Pancreas (tissue), 10 donors: ENCODE results near the gene ANK2. TPM values are rescaled to one million over a fixed set of nuclear protein-coding genes. Genes with fewer than 3 reads are reported as not detected.
A peak's percentile ranks its signal among the peaks of the same experiment; 100 is the strongest.

Experiments used
- ATAC-seq, 4 donors: fragments of 200-7000 bp; cut with Tn5 transposase; one replicate each; pipeline versions ENCODE4 v1.8.0 to v1.9.1; 2020; ENCODE audit warnings: mild to moderate bottlenecking in 4 of 4, moderate library complexity in 4 of 4
- DNase-seq, 6 donors: peaks; one replicate each; pipeline ENCODE4 v3.0.0-alpha.2; 2020
- FAIRE-seq: peaks from 2 replicates; lab custom pipeline; 2012; peaks lifted over from hg19 to GRCh38; lab: Jason Lieb, UNC
- H3K27ac ChIP-seq, 4 donors: fragments of 200-600 bp; sonication (generic); 1 replicate in 3 of 4; 2 replicates in 1 of 4; pipeline versions ENCODE4 v1.5.0 to v1.8.0; 2020
- H3K27me3 ChIP-seq, 4 donors: fragments of 200-600 bp; one replicate each; pipeline ENCODE4 v1.8.0; 2021
- H3K36me3 ChIP-seq, 3 donors: fragments of 200-600 bp; sonication (generic) in 1 of 3; one replicate each; pipeline versions ENCODE4 v1.5.0 to v1.8.0; 2020 to 2021
- H3K4me1 ChIP-seq, 3 donors: fragments of 200-600 bp; one replicate each; pipeline ENCODE4 v1.8.0; 2021
- H3K4me3 ChIP-seq, 4 donors: fragments of 200-600 bp; sonication (generic) in 2 of 4; one replicate each; pipeline versions ENCODE4 v1.5.0 to v1.8.0; 2020 to 2021
- H3K9me3 ChIP-seq, 4 donors: fragments of 200-600 bp; one replicate each; pipeline ENCODE4 v1.8.0; 2021
- WGBS, 2 donors: extraction: QIAGEN DNeasy Blood & Tissue Kit; methylation state at CpG; one replicate each; pipeline ENCODE4 v1.1.7; 2013; 5-methylcytosine and 5-hydroxymethylcytosine counted together
- intact Hi-C, 3 donors: fragments of 100-400 bp; cut with DNase I; formaldehyde crosslinking; loops; one replicate each; pipeline versions ENCODE4 v1.11.1 to v1.14.2; 2022
- polyA plus RNA-seq, 2 donors: library from polyadenylated mRNA; stranded (reverse); fragments of 200-250 nt; gene quantifications; one replicate each; pipeline ENCODE4 v1.2.3, GENCODE V29; 2013
- total RNA-seq, 6 donors: library from RNA; stranded (reverse); fragmentation: NEBNext Ultra II Directional in 4 of 6; extraction: Animal tissue kit (Norgen Biotek cat#: 25700) in 4 of 6; gene quantifications; one replicate each; pipeline versions ENCODE4 v1.2.1 to v1.2.4, GENCODE V29; 2021 to 2023
- TF ChIP-seq, protein P1 (sequence below), 4 donors: fragments of 200-600 bp; sonication (generic) in 3 of 4; IDR thresholded peaks; one replicate each; pipeline versions ENCODE4 v1.5.0 to v1.8.0; 2021; ENCODE audit warnings: antibody characterized with exemption in 4 of 4
- donor health status: healthy with polysubstance abuse.
- donor health status: DM: no; HTN: no; CAD: no; lungs with moderate emphysema.
- donor health status: DM: no; HTN: no; CAD: no.
- donor health status: control.
- donor health status: control.
- donor health status: Bipolar disorder and iron deficiency.
- donor health status: DM: yes; HTN: yes; CAD: no.
- donor health status: DM: no; HTN: no; CAD: no.
- donor health status: DM: no; HTN: no; CAD: no.
- donor health status: DM: yes; HTN: yes; CAD: no.

Gene ANK2
- total and polyA plus RNA-seq, 8 donors: 1.0 to 4.2 (median 2.7) TPM

- TF ChIP-seq, protein P1, sequence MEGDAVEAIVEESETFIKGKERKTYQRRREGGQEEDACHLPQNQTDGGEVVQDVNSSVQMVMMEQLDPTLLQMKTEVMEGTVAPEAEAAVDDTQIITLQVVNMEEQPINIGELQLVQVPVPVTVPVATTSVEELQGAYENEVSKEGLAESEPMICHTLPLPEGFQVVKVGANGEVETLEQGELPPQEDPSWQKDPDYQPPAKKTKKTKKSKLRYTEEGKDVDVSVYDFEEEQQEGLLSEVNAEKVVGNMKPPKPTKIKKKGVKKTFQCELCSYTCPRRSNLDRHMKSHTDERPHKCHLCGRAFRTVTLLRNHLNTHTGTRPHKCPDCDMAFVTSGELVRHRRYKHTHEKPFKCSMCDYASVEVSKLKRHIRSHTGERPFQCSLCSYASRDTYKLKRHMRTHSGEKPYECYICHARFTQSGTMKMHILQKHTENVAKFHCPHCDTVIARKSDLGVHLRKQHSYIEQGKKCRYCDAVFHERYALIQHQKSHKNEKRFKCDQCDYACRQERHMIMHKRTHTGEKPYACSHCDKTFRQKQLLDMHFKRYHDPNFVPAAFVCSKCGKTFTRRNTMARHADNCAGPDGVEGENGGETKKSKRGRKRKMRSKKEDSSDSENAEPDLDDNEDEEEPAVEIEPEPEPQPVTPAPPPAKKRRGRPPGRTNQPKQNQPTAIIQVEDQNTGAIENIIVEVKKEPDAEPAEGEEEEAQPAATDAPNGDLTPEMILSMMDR (IDR thresholded peaks at IDR 0.05): no peak
- 45 to 57% methylated on average over 5 of the region's 5 CpGs for WGBS, 2 donors
- no peaks in the 10 kb centered on the region for H3K36me3 ChIP-seq
- FAIRE-seq (no peak), DNase-seq (no peak), ATAC-seq (no peak)
- no peaks in the 10 kb centered on the region for H3K9me3 ChIP-seq
- no peaks in the 10 kb centered on the region for H3K27me3 ChIP-seq
- intact Hi-C loops: no loop called here
- no peak overlapping the region for H3K4me3 ChIP-seq
- H3K27ac ChIP-seq: no peak overlapping the region
- H3K4me1 ChIP-seq: no peaks in the 10 kb centered on the region
Measured at GRCh38 chr4:113173126-113173792, 123.8 kb downstream of the ANK2 start.

DNA sequence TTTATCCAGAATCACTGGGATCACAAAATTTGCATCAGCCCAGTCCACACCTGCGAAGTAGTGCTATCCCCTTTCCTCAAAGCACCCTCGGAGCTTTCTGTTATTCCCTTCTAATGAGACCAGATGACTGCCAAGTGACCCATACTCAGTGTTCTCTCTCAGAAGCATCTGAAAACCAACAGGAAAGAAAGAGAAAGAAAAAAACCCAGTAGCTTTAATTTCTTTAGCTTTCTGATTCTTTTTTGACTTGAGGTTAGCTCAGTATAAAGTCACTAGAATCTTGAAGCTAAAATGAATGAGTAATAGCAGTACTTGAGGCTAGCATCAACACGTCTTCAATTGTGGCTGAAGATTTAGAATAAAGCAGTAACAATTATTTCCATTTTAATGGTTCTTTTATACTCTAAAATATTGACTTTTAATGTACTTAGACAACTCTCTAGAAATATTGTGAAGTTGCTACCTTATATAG lies 124.4 kb downstream of the ANK2 start:
- Histone ChIP-seq H3K27me3 (no peaks in the 10 kb centered on the region), H3K4me3 (no peak overlapping the region), H3K27ac (no peak overlapping the region), H3K36me3 (no peaks in the 10 kb centered on the region), H3K9me3 (no peaks in the 10 kb centered on the region), H3K4me1 (no peaks in the 10 kb centered on the region)
- DNase-seq (no peak), ATAC-seq (no peak), FAIRE-seq (no peak)
- intact Hi-C loops: no loop called here
- WGBS, 2 donors: 50 to 66% methylated on average over 3 of the region's 3 CpGs
- TF ChIP-seq, protein P1 (IDR thresholded peaks at IDR 0.05): no peak

DNA sequence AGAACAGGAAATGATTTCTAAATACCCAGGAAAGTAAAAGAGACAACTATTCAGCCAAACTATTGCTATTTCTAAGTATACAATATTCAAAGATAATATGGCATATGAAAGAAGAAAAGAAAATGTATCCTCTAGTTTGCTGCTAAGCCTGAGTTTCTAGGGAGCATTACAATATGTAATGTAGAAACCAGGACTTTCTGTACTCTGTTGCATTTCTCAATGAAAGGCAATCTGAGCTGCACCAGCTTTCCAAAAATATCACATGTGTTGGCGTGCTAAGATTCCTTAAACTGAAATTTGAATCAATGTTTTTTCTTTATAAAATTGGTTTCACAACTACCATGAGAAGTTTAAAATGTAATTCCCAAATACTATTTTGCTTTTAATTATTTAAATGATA lies 129.6 kb downstream of the ANK2 start:
- ATAC-seq: no peak
- 57 to 62% methylated on average over 1 of the region's 1 CpG for WGBS, 2 donors

GRCh38 chr4:113179996-113180395 lies 130.5 kb downstream of the ANK2 start:
- no peaks in the 10 kb centered on the region for H3K4me1 ChIP-seq
- no peaks in the 10 kb centered on the region for H3K9me3 ChIP-seq
- no peaks in the 10 kb centered on the region for H3K27me3 ChIP-seq
- no peaks in the 10 kb centered on the region for H3K36me3 ChIP-seq
- FAIRE-seq (no peak), ATAC-seq (no peak), DNase-seq (no peak)
- intact Hi-C loops: no loop called here
- TF ChIP-seq, protein P1 (IDR thresholded peaks at IDR 0.05): no peak
- WGBS, 2 donors: 55 to 67% methylated on average over 2 of the region's 2 CpGs
- no peak overlapping the region for H3K27ac ChIP-seq
- no peak overlapping the region for H3K4me3 ChIP-seq

More for the DNA sequence above, 129.6 kb downstream of the ANK2 start:
- no peaks in the 10 kb centered on the region for H3K4me1 ChIP-seq
- TF ChIP-seq, protein P1 (IDR thresholded peaks at IDR 0.05): no peak
- DNase-seq (no peak), FAIRE-seq (no peak)
- intact Hi-C loops: no loop called here
- H3K36me3 ChIP-seq: no peaks in the 10 kb centered on the region
- no peak overlapping the region for H3K27ac ChIP-seq
- no peaks in the 10 kb centered on the region for H3K27me3 ChIP-seq
- no peaks in the 10 kb centered on the region for H3K9me3 ChIP-seq
- H3K4me3 ChIP-seq: no peak overlapping the region

DNA sequence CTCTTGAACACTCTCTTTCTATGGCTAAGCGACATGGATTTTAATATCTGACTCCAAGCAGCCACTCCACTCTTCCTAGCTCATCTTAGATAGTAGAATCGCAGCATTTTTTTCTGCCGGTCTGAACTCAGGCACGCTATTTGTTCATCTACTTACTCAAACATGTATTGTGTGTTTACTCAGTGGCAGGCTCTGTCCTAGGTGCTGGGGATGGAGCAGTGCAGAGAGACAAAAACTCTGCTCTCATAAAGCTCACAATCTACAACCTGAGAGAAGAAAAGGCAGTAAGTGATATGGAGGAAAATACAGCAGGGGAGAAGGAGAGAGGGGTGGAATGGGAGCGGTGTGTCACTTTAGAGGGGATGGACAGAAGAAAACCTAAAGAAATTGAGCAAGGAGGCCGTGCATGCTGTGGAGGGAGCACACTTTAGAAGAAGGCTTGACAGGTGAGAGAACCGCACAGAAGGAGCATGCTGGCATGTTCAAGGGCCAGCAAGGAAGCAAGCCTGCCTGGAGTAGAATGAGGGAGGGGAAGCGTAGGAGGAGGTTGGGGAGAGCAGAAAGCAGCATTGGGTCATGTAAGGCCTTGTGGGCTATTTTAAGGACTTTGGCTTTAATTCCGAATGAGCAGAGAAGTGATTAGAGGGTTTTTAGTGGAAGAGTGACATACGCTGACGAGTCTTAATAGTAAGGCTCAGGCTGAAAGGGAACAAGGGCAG lies 132.0 kb downstream of the ANK2 start:
- Histone ChIP-seq H3K27me3 (no peaks in the 10 kb centered on the region), H3K9me3 (no peaks in the 10 kb centered on the region), H3K27ac (no peak overlapping the region), H3K36me3 (no peaks in the 10 kb centered on the region), H3K4me1 (no peaks in the 10 kb centered on the region), H3K4me3 (no peak overlapping the region)
- FAIRE-seq (no peak), DNase-seq (no peak), ATAC-seq (peak in 1 of 4 donors; percentile 30)
- TF ChIP-seq, protein P1 (IDR thresholded peaks at IDR 0.05): no peak
- intact Hi-C loops: no loop called here
- WGBS, 2 donors: 48 to 53% methylated on average over 11 of the region's 11 CpGs
